Trophoblast cell (in vitro differentiated cells and primary cell): ENCODE data around the gene CST6.

ENCODE experiments used
- DNase-seq, 2 donors: peaks; one replicate each; pipeline ENCODE4 v3.0.0-alpha.2; 2016
- H2AFZ ChIP-seq: 2 replicates; pipeline ENCODE4 v1.6.1; 2013; ENCODE audit warnings: low read length, moderate library complexity, mild to moderate bottlenecking; ENCODE audit not compliant: insufficient read depth, poor library complexity
- H2AK5ac ChIP-seq: 2 replicates; pipeline ENCODE4 v1.6.1; 2013; ENCODE audit warnings: mild to moderate bottlenecking, low read length
- H2BK120ac ChIP-seq: 2 replicates; pipeline ENCODE4 v1.6.1; 2013; ENCODE audit warnings: low read length, mild to moderate bottlenecking, moderate library complexity; ENCODE audit not compliant: insufficient read depth, poor library complexity
- H2BK12ac ChIP-seq: 2 replicates; pipeline ENCODE4 v1.6.1; 2013; ENCODE audit warnings: mild to moderate bottlenecking, low read length, moderate library complexity
- H2BK5ac ChIP-seq: 2 replicates; pipeline ENCODE4 v1.6.1; 2013; ENCODE audit warnings: low read length, low read depth, moderate library complexity, mild to moderate bottlenecking; ENCODE audit not compliant: poor library complexity
- H3K14ac ChIP-seq: 2 replicates; pipeline ENCODE4 v1.6.1; 2013; ENCODE audit warnings: mild to moderate bottlenecking, low read length
- H3K18ac ChIP-seq: 2 replicates; pipeline ENCODE4 v1.6.1; 2013; ENCODE audit warnings: mild to moderate bottlenecking, low read length
- H3K23ac ChIP-seq: 2 replicates; pipeline ENCODE4 v1.6.1; 2013; ENCODE audit warnings: low read length
- H3K27ac ChIP-seq: 2 replicates; pipeline ENCODE4 v1.5.1; 2013; ENCODE audit warnings: low read depth, mild to moderate bottlenecking, inconsistent platforms, low read length, moderate library complexity
- H3K27me3 ChIP-seq: 2 replicates; pipeline ENCODE4 v1.6.1; 2013; ENCODE audit warnings: inconsistent platforms, mild to moderate bottlenecking, low read length, moderate library complexity; ENCODE audit not compliant: insufficient read depth
- H3K36me3 ChIP-seq, 2 experiments: 1 replicate in 1 of 2; 2 replicates in 1 of 2; pipeline ENCODE4 v1.6.1; 2013; ENCODE audit warnings: low read length in 2 of 2, mild to moderate bottlenecking in 2 of 2, moderate library complexity in 1 of 2; ENCODE audit not compliant: insufficient read depth in 2 of 2, control insufficient read depth in 1 of 2
- H3K4ac ChIP-seq: 2 replicates; pipeline ENCODE4 v1.6.1; 2013; ENCODE audit warnings: low read depth, mild to moderate bottlenecking, low read length, moderate library complexity
- H3K4me1 ChIP-seq, 2 experiments: 1 replicate in 1 of 2; 2 replicates in 1 of 2; pipeline ENCODE4 v1.6.1; 2013; ENCODE audit warnings: low read length in 2 of 2, mild to moderate bottlenecking in 2 of 2, moderate library complexity in 1 of 2; ENCODE audit not compliant: insufficient read depth in 2 of 2, control insufficient read depth in 1 of 2
- H3K4me2 ChIP-seq: 2 replicates; pipeline ENCODE4 v1.6.1; 2013; ENCODE audit warnings: inconsistent platforms, mild to moderate bottlenecking, low read length, moderate library complexity
- H3K4me3 ChIP-seq: 2 replicates; pipeline ENCODE4 v1.5.1; 2013; ENCODE audit warnings: mild to moderate bottlenecking, low read depth, low read length, inconsistent platforms
- H3K79me1 ChIP-seq: one replicate; pipeline ENCODE4 v1.6.1; 2013; ENCODE audit warnings: low read length
- H3K79me2 ChIP-seq: 2 replicates; pipeline ENCODE4 v1.6.1; 2013; ENCODE audit warnings: low read length, mild to moderate bottlenecking; ENCODE audit not compliant: control insufficient read depth, insufficient read depth, poor library complexity
- H3K9ac ChIP-seq: 2 replicates; pipeline ENCODE4 v1.6.1; 2013; ENCODE audit warnings: mild to moderate bottlenecking, low read length
- H3K9me3 ChIP-seq: 2 replicates; pipeline ENCODE4 v1.6.1; 2013; ENCODE audit warnings: low read depth, mild to moderate bottlenecking, control low read depth, inconsistent platforms, low read length; ENCODE audit not compliant: insufficient read depth
- H4K12ac ChIP-seq: 2 replicates; pipeline ENCODE4 v1.6.1; 2013; ENCODE audit warnings: low read depth, mild to moderate bottlenecking, low read length, moderate library complexity
- H4K8ac ChIP-seq: 2 replicates; pipeline ENCODE4 v1.6.1; 2013; ENCODE audit warnings: low read depth, mild to moderate bottlenecking, low read length, moderate library complexity
- H4K91ac ChIP-seq: one replicate; pipeline ENCODE4 v1.6.1; 2013; ENCODE audit warnings: low read depth, mild to moderate bottlenecking, low read length, moderate library complexity
- WGBS: extraction: QIAGEN DNeasy Blood & Tissue Kit; methylation state at CpG from one replicate; pipeline ENCODE4 v1.1.7; 2013; ENCODE audit warnings: missing lambda C conversion rate; ENCODE audit not compliant: insufficient read length, insufficient coverage; ENCODE audit errors: extremely low coverage; 5-methylcytosine and 5-hydroxymethylcytosine counted together

CST6 gene

GRCh38 chr11:65979261-65979759 lies 32.5 kb upstream of the CST6 start:
- WGBS, result no CpG with 5 or more reads among the region's 10 CpGs
- Histone ChIP-seq H2BK12ac (no peak overlapping the region), H3K9me3 (no peaks in the 10 kb centered on the region), H2BK120ac (no peak overlapping the region), H3K4me3 (no peak overlapping the region), H3K36me3 (peaks cover 44 to 47% of the 10 kb centered on the region in 2 experiments), H3K14ac (no peak overlapping the region), H4K8ac (no peak overlapping the region), H3K27ac (no peak overlapping the region), H2BK5ac (no peak overlapping the region), H3K9ac (no peak overlapping the region), H2AFZ (no peak overlapping the region), H3K79me2 (no peaks in the 10 kb centered on the region), H3K27me3 (no peaks in the 10 kb centered on the region), H3K4ac (no peak overlapping the region), H3K18ac (no peak overlapping the region), H3K4me2 (no peak overlapping the region), H3K79me1 (no peaks in the 10 kb centered on the region), H4K12ac (no peak overlapping the region), H3K23ac (no peak overlapping the region), H3K4me1 (no peaks in the 10 kb centered on the region), H2AK5ac (no peak overlapping the region), H4K91ac (no peak overlapping the region)
- no peak for DNase-seq

GRCh38 chr11:65981101-65981740 lies 30.6 kb upstream of the CST6 start:
- no peak overlapping the region for H3K23ac ChIP-seq
- no peak overlapping the region for H3K4ac ChIP-seq
- no peak overlapping the region for H3K4me3 ChIP-seq
- H3K14ac ChIP-seq, result no peak overlapping the region
- H2AFZ ChIP-seq, result no peak overlapping the region
- H4K91ac ChIP-seq, result no peak overlapping the region
- H4K8ac ChIP-seq, result no peak overlapping the region
- H4K12ac ChIP-seq, result no peak overlapping the region
- H3K9me3 ChIP-seq, result no peaks in the 10 kb centered on the region
- H3K18ac ChIP-seq, result no peak overlapping the region
- H2BK120ac ChIP-seq, result no peak overlapping the region
- no peak overlapping the region for H3K4me2 ChIP-seq
- no peaks in the 10 kb centered on the region for H3K27me3 ChIP-seq
- H3K27ac ChIP-seq, result no peak overlapping the region
- no peaks in the 10 kb centered on the region for H3K79me2 ChIP-seq
- H3K36me3 ChIP-seq, result peaks cover 36 to 40% of the 10 kb centered on the region in 2 experiments
- no peak overlapping the region for H3K9ac ChIP-seq
- no peaks in the 10 kb centered on the region for H3K4me1 ChIP-seq
- H3K79me1 ChIP-seq, result no peaks in the 10 kb centered on the region
- no peak overlapping the region for H2AK5ac ChIP-seq
- no CpG with 5 or more reads among the region's 12 CpGs for WGBS
- DNase-seq, result no peak
- H2BK12ac ChIP-seq, result no peak overlapping the region
- no peak overlapping the region for H2BK5ac ChIP-seq

GRCh38 chr11:65981972-65982823 lies 29.6 kb upstream of the CST6 start:
- Histone ChIP-seq H2BK120ac (no peak overlapping the region), H3K27ac (no peak overlapping the region), H3K36me3 (peaks cover 26 to 30% of the 10 kb centered on the region in 2 experiments), H4K91ac (no peak overlapping the region), H3K23ac (no peak overlapping the region), H3K4me2 (no peak overlapping the region), H4K8ac (no peak overlapping the region), H2BK12ac (no peak overlapping the region), H3K4me1 (no peaks in the 10 kb centered on the region), H3K9ac (no peak overlapping the region), H3K9me3 (no peaks in the 10 kb centered on the region), H3K4me3 (no peak overlapping the region), H3K4ac (no peak overlapping the region), H3K27me3 (no peaks in the 10 kb centered on the region), H3K79me2 (no peaks in the 10 kb centered on the region), H3K79me1 (no peaks in the 10 kb centered on the region), H2AFZ (no peak overlapping the region), H3K18ac (no peak overlapping the region), H4K12ac (no peak overlapping the region), H3K14ac (no peak overlapping the region), H2AK5ac (no peak overlapping the region), H2BK5ac (no peak overlapping the region)
- DNase-seq, result no peak
- WGBS, result no CpG with 5 or more reads among the region's 16 CpGs

- Histone ChIP-seq H3K27ac (no peak overlapping the region), H3K23ac (no peak overlapping the region), H4K8ac (no peak overlapping the region), H3K18ac (no peak overlapping the region), H3K9me3 (no peaks in the 10 kb centered on the region), H3K4me1 (no peaks in the 10 kb centered on the region), H2AFZ (no peak overlapping the region), H2AK5ac (no peak overlapping the region), H3K36me3 (peaks cover 18 to 22% of the 10 kb centered on the region in 2 experiments), H3K4ac (no peak overlapping the region), H3K4me3 (no peak overlapping the region), H3K4me2 (no peak overlapping the region), H3K79me2 (no peaks in the 10 kb centered on the region), H3K27me3 (no peaks in the 10 kb centered on the region), H2BK120ac (no peak overlapping the region), H3K14ac (no peak overlapping the region), H4K91ac (no peak overlapping the region), H3K9ac (no peak overlapping the region), H2BK5ac (no peak overlapping the region), H2BK12ac (no peak overlapping the region), H3K79me1 (no peaks in the 10 kb centered on the region), H4K12ac (no peak overlapping the region)
- no peak for DNase-seq
- no CpG with 5 or more reads among the region's 22 CpGs for WGBS
Measured at GRCh38 chr11:65982824-65983588, 28.8 kb upstream of the CST6 start.
